Ovary (tissue), 3 donors: Measurements from ENCODE around the gene UMAD1.

Experiments
- EP300 ChIP-seq: sonication (generic); formaldehyde crosslinking; IDR thresholded peaks from one replicate; pipeline ENCODE4 v1.6.1; 2017; ENCODE audit warnings: antibody characterized with exemption
- POLR2A ChIP-seq: fragments of 450-650 bp; IDR thresholded peaks from one replicate; pipeline ENCODE4 v1.6.1; 2017; ENCODE audit warnings: antibody characterized with exemption, mild to moderate bottlenecking, moderate library complexity
- TF ChIP-seq, protein P1 (sequence below), 3 donors: fragments of 450-650 bp in 2 of 3; fragments of 200-600 bp in 1 of 3; IDR thresholded peaks; one replicate each; pipeline versions ENCODE4 v1.5.1 to v1.8.0; 2016 to 2022; ENCODE audit warnings: antibody characterized with exemption in 3 of 3, mild to moderate bottlenecking in 1 of 3
- donor health status: DM: no; HTN: no; CAD: no.

DNA sequence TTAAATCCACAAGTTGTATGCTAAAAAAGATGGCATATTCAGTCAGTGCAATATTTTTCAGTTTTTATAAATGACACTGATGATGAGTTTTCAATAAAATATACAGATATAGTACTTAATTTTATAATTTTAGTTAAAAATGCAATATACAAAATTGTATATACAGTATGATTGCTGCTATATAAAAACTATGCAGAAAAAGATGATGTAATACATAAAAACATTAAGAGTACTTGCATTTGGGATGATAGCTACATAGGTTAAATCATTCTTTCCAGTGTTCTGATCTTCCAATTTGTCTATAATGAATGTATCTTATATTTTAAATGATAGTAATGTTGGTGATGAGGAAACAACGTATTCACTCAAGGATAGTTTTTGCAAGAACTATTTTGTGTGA, 169.8 kb downstream of the UMAD1 start:
- TF ChIP-seq, protein P1, sequence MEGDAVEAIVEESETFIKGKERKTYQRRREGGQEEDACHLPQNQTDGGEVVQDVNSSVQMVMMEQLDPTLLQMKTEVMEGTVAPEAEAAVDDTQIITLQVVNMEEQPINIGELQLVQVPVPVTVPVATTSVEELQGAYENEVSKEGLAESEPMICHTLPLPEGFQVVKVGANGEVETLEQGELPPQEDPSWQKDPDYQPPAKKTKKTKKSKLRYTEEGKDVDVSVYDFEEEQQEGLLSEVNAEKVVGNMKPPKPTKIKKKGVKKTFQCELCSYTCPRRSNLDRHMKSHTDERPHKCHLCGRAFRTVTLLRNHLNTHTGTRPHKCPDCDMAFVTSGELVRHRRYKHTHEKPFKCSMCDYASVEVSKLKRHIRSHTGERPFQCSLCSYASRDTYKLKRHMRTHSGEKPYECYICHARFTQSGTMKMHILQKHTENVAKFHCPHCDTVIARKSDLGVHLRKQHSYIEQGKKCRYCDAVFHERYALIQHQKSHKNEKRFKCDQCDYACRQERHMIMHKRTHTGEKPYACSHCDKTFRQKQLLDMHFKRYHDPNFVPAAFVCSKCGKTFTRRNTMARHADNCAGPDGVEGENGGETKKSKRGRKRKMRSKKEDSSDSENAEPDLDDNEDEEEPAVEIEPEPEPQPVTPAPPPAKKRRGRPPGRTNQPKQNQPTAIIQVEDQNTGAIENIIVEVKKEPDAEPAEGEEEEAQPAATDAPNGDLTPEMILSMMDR (IDR thresholded peaks at IDR 0.05): no peak
- no peak for TF ChIP-seq POLR2A
- no peak for TF ChIP-seq EP300
